COLO668 (cell line): Measurements from ENCODE around the gene LORICRIN.

Experiments
- DNase-seq: peaks from one replicate; lab custom pipeline; 2025; ENCODE audit not compliant: unreplicated experiment; lab: John Stamatoyannopoulos, UW

Gene LORICRIN

GRCh38 chr1:153293851-153294250 lies 34.4 kb downstream of the LORICRIN start:
- DNase-seq: no peak

- no peak for DNase-seq
Observed at GRCh38 chr1:153302308-153302707, 42.8 kb downstream of the LORICRIN start.

GRCh38 chr1:153305682-153306081 lies 46.2 kb downstream of the LORICRIN start:
- DNase-seq: no peak

- no peak for DNase-seq
Observed at GRCh38 chr1:153306303-153307220, 47.1 kb downstream of the LORICRIN start.

GRCh38 chr1:153307221-153307600 lies 47.7 kb downstream of the LORICRIN start:
- no peak for DNase-seq

- DNase-seq: no peak
Observed at GRCh38 chr1:153308540-153308939, 49.1 kb downstream of the LORICRIN start.

- no peak for DNase-seq
Observed at GRCh38 chr1:153309441-153309840, 50.0 kb downstream of the LORICRIN start.

- no peak for DNase-seq
Observed at GRCh38 chr1:153310526-153310925, 51.0 kb downstream of the LORICRIN start.
